ENCODE measurements around the gene PPP1R18. TPM values are rescaled to one million over a fixed set of nuclear protein-coding genes. Genes with fewer than 3 reads are reported as not detected.

The PPP1R18 gene
- total and polyA plus RNA-seq, 8 donors: 5.3 to 27.2 (median 12.5) TPM

DNA sequence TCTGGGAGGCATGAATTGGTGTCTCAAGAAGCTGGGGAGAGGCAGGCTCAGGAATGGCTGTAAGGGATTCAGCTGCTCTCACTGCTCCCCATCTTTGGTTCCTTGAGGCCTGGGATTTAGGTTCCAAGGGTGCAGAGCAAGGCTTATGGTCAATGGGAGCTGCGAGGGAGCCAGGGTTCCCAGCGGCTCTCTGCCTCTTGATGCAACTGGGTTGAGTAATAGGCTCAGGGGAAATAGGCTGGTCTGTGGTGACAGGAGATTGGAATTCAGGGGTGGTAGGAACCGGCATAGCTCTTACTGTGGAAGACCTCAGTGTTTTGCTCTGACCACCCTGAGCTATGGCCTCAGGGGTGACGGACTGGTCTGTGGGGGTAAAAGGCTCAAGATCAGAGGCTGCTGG lies 17.4 kb upstream of the PPP1R18 start:
- Histone ChIP-seq H3K27me3 (no peaks in the 10 kb centered on the region), H3K4me3 (no peak overlapping the region), H3K27ac (no peak overlapping the region), H3K9me3 (no peaks in the 10 kb centered on the region), H3K36me3 (no peaks in the 10 kb centered on the region), H3K4me1 (peaks cover 0 to 12% (median 5%) of the 10 kb centered on the region in 3 donors)
- DNase-seq (peak in 3 of 6 donors; percentile 3 to 24 (median 24)), ATAC-seq (no peak), FAIRE-seq (no peak)
- WGBS, 2 donors: 94 to 97% methylated on average over 4 of the region's 4 CpGs
- intact Hi-C loops (cut with DNase I): no loop called here
- TF ChIP-seq, protein P1, sequence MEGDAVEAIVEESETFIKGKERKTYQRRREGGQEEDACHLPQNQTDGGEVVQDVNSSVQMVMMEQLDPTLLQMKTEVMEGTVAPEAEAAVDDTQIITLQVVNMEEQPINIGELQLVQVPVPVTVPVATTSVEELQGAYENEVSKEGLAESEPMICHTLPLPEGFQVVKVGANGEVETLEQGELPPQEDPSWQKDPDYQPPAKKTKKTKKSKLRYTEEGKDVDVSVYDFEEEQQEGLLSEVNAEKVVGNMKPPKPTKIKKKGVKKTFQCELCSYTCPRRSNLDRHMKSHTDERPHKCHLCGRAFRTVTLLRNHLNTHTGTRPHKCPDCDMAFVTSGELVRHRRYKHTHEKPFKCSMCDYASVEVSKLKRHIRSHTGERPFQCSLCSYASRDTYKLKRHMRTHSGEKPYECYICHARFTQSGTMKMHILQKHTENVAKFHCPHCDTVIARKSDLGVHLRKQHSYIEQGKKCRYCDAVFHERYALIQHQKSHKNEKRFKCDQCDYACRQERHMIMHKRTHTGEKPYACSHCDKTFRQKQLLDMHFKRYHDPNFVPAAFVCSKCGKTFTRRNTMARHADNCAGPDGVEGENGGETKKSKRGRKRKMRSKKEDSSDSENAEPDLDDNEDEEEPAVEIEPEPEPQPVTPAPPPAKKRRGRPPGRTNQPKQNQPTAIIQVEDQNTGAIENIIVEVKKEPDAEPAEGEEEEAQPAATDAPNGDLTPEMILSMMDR (IDR thresholded peaks at IDR 0.05): no peak

- Histone ChIP-seq H3K27me3 (no peaks in the 10 kb centered on the region), H3K9me3 (no peaks in the 10 kb centered on the region), H3K4me3 (no peak overlapping the region), H3K27ac (no peak overlapping the region), H3K4me1 (peaks cover 0 to 11% (median 5%) of the 10 kb centered on the region in 3 donors), H3K36me3 (no peaks in the 10 kb centered on the region)
- FAIRE-seq: no peak
- intact Hi-C loops (cut with DNase I): no loop called here
- ATAC-seq: no peak
- WGBS, 2 donors: 94 to 96% methylated on average over 10 of the region's 10 CpGs
- TF ChIP-seq, protein P1 (IDR thresholded peaks at IDR 0.05): no peak
- peak in 3 of 6 donors; percentile 9 to 59 (median 47) for DNase-seq
Observed at GRCh38 chr6:30703011-30703410, 16.6 kb upstream of the PPP1R18 start.

GRCh38 chr6:30700340-30700739 lies 13.9 kb upstream of the PPP1R18 start:
- intact Hi-C loops (cut with DNase I): no loop called here
- peak in 2 of 4 donors; percentile 60 to 71 for ATAC-seq
- Histone ChIP-seq H3K27ac (no peak overlapping the region), H3K4me3 (no peak overlapping the region), H3K9me3 (no peaks in the 10 kb centered on the region), H3K36me3 (no peaks in the 10 kb centered on the region), H3K27me3 (no peaks in the 10 kb centered on the region), H3K4me1 (no peaks in the 10 kb centered on the region)
- peak in 2 of 6 donors; percentile 10 to 13 for DNase-seq
- FAIRE-seq: no peak
- TF ChIP-seq, protein P1 (IDR thresholded peaks at IDR 0.05): no peak
- WGBS, 2 donors: 70 to 73% methylated on average over 4 of the region's 4 CpGs

DNA sequence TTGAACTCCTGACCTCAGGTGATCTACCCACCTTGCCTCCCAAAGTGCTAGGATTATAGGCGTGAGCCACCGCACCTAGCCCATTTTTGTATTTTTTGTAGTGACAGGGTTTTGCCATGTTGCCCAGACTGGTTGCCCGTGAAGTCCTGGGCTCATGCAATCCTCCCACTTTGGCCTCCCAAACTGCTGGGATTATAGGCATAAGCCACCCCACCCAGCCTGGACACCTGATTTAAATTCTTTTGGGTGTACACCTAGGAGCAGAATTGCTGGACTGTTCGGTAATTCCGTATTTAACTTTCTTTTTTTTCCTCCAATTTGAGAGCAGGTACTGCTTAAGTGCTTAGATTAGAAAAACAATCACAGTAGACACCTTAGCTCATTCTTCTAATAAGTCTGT lies 10.0 kb upstream of the PPP1R18 start:
- intact Hi-C loops (cut with DNase I): no loop called here
- 93 to 94% methylated on average over 5 of the region's 5 CpGs for WGBS, 2 donors
- H3K4me3 ChIP-seq: no peak overlapping the region
- ATAC-seq (no peak), DNase-seq (peak in 1 of 6 donors; percentile 4), FAIRE-seq (no peak)
- H3K9me3 ChIP-seq: no peaks in the 10 kb centered on the region
- TF ChIP-seq, protein P1 (IDR thresholded peaks at IDR 0.05): no peak
- H3K27ac ChIP-seq: peak overlapping the region in 1 of 4 donors; percentile 29
- H3K27me3 ChIP-seq: no peaks in the 10 kb centered on the region
- H3K36me3 ChIP-seq: no peaks in the 10 kb centered on the region
- peaks cover 0 to 7% (median 1%) of the 10 kb centered on the region in 3 donors for H3K4me1 ChIP-seq

DNA sequence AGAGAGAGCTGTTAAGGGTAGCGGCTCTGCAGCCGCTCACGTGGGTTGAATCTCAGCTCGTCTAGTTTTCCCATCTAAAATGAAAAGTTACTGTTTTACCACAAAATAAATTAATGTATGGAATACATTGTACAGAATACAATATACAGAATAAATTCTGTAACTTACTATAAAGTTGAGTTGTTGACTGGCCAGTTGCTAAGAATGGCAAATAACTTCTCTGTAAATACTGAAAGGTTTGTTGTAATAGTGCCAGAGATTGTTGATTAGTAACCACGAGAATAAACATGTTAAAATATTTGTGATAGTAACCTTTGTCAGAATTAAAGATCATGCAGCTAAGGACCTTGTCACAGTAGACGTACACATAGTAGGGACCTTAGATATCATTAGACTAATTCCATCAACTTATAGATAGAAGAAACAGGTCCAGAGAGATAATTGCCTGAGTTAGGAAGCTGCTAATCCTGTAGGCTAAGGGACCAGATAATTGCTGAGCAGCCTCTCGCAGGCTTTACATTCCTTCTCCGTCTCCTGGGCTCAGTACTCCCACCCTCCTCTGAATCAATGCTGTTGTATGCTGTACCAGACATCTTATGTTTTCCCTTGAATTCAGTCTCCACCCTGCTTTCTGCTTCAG lies 4.9 kb upstream of the PPP1R18 start:
- 5 to 7% methylated on average over 8 of the region's 8 CpGs for WGBS, 2 donors
- FAIRE-seq (no peak), ATAC-seq (no peak), DNase-seq (no peak)
- peaks cover 6 to 20% (median 7%) of the 10 kb centered on the region in 3 donors for H3K4me1 ChIP-seq
- H3K27me3 ChIP-seq: no peaks in the 10 kb centered on the region
- H3K36me3 ChIP-seq: no peaks in the 10 kb centered on the region
- H3K4me3 ChIP-seq: peak overlapping the region; percentile 32 to 51 (median 50)
- peak overlapping the region; percentile 41 to 73 (median 66) for H3K27ac ChIP-seq
- intact Hi-C loops (cut with DNase I): no loop called here
- no peaks in the 10 kb centered on the region for H3K9me3 ChIP-seq
- TF ChIP-seq, protein P1 (IDR thresholded peaks at IDR 0.05): no peak

Data from pancreas (tissue), 10 donors.